GM21576 (cell line): ENCODE results near the gene GLP2R.

Experiments
- ATAC-seq: cut with Tn5 transposase; IDR thresholded peaks from one replicate; pipeline ENCODE4 v1.9.1; 2021; ENCODE audit warnings: mild to moderate bottlenecking, moderate library complexity; ENCODE audit not compliant: unreplicated experiment

GLP2R gene

GRCh38 chr17:9811537-9811936, 14.2 kb upstream of the GLP2R start:
- ATAC-seq, result no peak

- ATAC-seq, result no peak
Measured at GRCh38 chr17:9813166-9813565, 12.6 kb upstream of the GLP2R start.

- ATAC-seq, result no peak
Measured at GRCh38 chr17:9814337-9814945, 11.3 kb upstream of the GLP2R start.

- no peak for ATAC-seq
Measured at GRCh38 chr17:9816472-9816871, 9.3 kb upstream of the GLP2R start.

GRCh38 chr17:9817086-9817485, 8.6 kb upstream of the GLP2R start:
- no peak for ATAC-seq

- no peak for ATAC-seq
Measured at GRCh38 chr17:9818760-9819159, 7.0 kb upstream of the GLP2R start.

GRCh38 chr17:9820448-9820847, 5.3 kb upstream of the GLP2R start:
- no peak for ATAC-seq

- ATAC-seq, result no peak
Measured at GRCh38 chr17:9821921-9822320, 3.8 kb upstream of the GLP2R start, which contains the start of gene GSG1L2. Gene GSG1L2 (minus strand): TSS chr17:9822079. CDS start chr17:9822071, 8 bp downstream.

GRCh38 chr17:9824094-9824493, 1.6 kb upstream of the GLP2R start:
- ATAC-seq, result no peak

- ATAC-seq, result no peak
Measured at GRCh38 chr17:9824797-9825338, 856 bp upstream of the GLP2R start.

- no peak for ATAC-seq
Measured at GRCh38 chr17:9828296-9829295, 2.9 kb downstream of the GLP2R start.

GRCh38 chr17:9829343-9829742, 3.6 kb downstream of the GLP2R start:
- no peak for ATAC-seq

GRCh38 chr17:9830711-9831110, 5.0 kb downstream of the GLP2R start:
- ATAC-seq, result no peak

GRCh38 chr17:9833922-9834321, 8.2 kb downstream of the GLP2R start:
- ATAC-seq, result no peak

GRCh38 chr17:9837551-9838471, 12.1 kb downstream of the GLP2R start:
- no peak for ATAC-seq

GRCh38 chr17:9839433-9839832, 13.7 kb downstream of the GLP2R start:
- ATAC-seq, result no peak

GRCh38 chr17:9842057-9842758, 16.5 kb downstream of the GLP2R start:
- no peak for ATAC-seq

- ATAC-seq, result no peak
Measured at GRCh38 chr17:9843152-9844010, 17.7 kb downstream of the GLP2R start.

GRCh38 chr17:9844153-9844552, 18.4 kb downstream of the GLP2R start:
- ATAC-seq, result no peak
